Testis (tissue), 2 donors: Measurements from ENCODE around the gene ABT1.

Experiments used
- CTCF ChIP-seq, 3 experiments: fragments of 450-650 bp in 2 of 3; fragments of 200-600 bp in 1 of 3; sonication (generic) in 1 of 3; IDR thresholded peaks; one replicate each; pipeline ENCODE4 v1.5.1; 2016 to 2019; ENCODE audit warnings: antibody characterized with exemption in 3 of 3, mild to moderate bottlenecking in 2 of 3, moderate library complexity in 1 of 3
- POLR2A ChIP-seq: fragments of 450-650 bp; IDR thresholded peaks from one replicate; pipeline ENCODE4 v1.6.1; 2017; ENCODE audit warnings: antibody characterized with exemption, mild to moderate bottlenecking, moderate library complexity

GRCh38 chr6:26597389-26597766, 625 bp downstream of the ABT1 start:
- no peak for TF ChIP-seq CTCF (IDR thresholded peaks at IDR 0.05)
- no peak for TF ChIP-seq POLR2A
